ENCODE results near the gene UEVLD.
A peak's percentile ranks its signal among the peaks of the same experiment; 100 is the strongest.
"Not testable (repeated sequence)": the region's sequence is repeated elsewhere in the genome, so short reads cannot be mapped to it uniquely, and the experiment has no call there.

UEVLD gene

DNA sequence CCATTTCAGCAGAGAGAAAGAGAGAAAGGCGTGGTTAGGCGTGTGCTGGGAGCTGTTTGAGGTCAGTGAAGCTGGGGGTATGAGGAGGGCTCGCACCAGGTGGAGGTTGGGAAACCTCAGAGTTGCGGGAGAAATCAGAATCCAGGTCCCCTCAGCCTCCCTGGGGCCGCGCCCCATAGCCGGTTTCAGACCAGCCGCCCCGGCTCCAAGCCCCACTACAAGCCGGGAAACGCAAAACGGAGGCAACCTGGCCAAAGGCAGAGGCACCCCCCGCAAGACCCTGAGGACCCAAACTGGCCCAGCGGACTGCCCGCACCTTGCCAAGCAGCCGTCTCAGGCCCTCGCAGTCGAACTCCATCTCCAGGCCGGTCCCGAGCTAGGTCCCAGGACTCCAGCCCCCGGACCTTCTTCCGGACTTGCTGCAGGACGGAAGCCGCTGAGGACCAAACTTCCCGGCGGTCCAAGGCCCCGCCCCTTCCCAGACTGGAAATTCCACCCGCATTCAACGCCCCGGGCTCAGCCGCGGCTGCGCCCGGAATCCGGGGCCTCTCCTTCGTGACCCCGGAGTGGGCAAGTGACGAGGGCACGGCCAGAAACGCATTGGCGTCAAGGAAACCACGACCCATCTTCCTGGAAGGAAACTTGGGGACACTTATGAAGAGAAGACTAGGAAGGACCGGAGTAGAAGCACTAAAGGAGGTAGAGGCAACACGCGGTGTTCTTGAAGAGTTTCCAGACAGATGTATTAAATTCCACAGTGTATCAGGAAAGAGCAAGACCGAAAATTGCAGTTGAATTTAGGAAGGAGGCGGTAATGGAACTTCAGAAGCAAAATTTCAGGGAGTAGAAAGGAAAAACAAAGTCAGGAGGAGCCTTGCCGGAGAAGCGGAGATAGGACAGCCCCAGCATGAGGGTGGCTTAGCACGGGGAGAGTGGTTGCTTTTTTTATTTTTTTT, at the start of gene UEVLD:
Gene UEVLD, minus strand, starts transcription at position 438 of the 956 bp plus-strand sequence. Its CDS starts 80 bp downstream, at position 358.
- DNase-seq: peak; percentile 75

DNA sequence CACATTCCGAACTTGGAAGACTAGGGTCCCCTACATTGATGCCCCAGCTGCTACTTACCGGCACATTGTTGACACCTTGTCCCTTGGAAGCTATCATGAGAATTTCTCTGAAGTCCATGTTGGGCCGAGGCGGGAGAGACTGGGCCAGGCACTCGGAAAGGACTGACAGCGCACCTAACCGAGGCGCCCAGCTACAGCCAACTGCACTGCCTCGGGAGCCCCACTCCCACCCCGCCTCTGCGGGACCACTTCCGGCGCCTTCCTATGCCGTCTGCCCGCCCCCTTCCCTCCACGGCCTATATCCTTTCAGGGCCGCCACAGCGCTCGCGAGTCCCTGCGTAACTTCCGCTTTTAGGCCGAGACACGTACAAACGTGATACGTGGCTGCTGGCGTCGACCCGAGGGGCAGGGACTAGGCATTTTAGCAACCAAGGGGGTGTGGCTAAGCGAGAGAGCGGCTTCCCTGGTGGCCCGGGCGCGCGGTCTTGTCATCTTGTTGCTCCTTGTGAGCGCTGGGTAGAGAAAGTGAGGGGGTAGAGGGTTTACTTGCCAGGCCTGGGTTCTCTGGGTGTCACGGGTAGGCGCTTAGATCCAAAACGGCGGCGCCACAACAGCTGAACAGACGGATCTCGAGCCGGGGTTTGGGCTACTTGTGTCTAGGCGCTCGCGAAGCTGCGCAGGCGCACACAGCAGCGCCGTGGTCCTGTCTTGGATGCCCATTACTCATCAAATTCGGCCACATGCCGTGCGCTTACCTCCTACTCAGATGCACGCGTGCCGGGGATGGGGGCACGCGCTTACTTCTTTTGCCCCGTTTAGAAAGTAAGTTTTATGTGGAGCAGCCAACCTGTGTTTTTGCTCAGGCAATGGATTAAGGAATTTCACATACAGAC, 45.9 kb upstream of the UEVLD start, which contains the start of gene SPTY2D1:
Gene SPTY2D1, minus strand, starts transcription at position 203 of the 893 bp plus-strand sequence. Its CDS starts 85 bp downstream, at position 118.
- DNase-seq: peak; percentile 98

DNA sequence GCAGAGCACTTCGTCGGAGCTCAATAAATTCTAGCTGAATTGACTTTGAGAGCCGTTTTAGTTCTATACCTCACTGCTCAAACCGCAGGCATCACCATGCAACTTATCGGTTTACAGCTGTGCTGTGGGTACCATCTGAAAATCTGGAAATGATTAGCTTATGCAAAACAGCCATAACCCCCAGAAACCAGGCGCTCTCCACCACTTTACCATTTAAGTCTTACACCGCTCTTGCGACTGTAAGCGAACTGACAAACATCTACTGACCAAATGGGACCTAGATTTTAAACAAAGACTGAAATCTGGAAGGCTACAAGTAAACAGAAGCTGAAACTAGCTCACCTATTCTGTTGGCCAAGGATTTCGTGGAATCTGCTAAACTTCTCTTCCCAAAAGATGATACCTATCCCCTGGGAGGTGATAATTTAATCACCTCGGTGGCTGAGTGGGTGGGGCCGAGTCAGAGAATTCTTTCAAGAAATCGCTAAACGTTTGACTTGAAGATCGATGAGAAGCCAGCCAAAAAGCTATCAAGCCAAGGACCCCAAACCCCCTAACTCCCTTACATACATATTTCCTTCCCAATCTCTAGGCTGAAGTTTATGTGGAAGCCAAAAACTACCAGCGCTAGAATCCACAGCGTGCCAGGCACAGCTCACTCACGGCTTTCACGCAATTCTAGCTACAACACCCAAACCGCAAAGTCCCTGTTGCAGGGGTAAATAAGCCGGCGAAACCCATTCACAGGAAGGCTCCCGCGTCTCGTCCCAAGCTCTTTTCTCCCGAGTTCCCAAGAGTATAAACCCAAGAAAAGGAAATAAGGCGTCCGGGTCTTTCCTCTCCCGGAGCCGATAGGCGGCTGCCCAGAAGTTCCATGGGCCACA, 45.0 kb upstream of the UEVLD start:
- DNase-seq: no peak

DNA sequence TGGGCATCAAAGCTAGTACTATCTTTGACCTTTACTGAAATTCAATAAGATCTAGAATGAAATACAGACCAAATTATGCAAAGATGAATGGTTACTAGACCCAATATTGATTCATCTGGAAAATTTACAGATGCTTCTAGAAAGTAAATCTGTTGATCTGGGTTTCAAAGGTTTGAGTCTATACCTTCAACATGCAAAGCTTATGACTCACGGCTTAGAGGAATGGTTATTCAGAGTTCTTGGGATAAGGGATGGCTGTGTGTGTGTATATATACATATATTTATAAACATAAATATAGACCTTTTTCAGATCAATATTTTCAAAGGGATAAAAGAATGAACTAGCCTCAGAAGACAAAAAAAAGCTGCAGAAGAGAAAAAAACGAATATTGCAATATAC, 44.3 kb upstream of the UEVLD start:
- DNase-seq: no peak

DNA sequence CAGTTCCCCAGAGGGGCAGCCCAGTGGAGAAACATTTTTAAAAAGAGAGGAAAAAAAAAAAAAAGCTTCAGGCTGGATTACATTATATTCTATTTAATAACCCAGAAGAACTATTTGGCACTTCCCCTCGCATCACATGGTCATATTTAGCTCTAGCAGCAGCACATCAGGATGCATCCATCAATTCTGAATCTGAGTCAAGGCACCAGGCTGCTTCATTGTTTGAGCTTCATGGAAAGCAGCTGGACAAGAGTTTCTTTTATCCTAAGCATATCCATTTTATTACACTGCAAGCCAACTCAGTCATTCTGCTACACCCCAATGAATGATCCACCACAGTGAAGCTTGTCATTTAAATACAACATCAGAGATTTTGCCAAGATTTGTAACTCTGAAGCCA, 35.6 kb upstream of the UEVLD start:
- DNase-seq: no peak

DNA sequence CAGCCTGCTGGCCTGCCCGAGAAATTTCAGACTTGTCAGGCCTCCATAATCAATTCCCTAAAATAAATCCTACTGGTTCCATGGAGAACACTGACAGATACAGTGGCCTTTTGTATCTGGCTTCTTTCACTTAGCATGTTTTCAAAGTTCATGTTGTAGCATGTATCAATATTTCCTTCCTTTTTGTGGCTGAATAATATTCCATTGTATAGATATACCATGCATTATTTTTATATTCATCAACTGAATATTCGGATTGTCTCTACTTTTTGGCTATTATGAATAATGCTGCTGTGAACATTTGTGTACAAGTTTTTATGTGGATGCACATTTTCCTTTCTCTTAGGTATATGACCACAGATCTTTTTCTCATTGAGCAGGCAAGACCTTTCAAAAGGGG, 35.2 kb upstream of the UEVLD start:
- DNase-seq: no peak

DNA sequence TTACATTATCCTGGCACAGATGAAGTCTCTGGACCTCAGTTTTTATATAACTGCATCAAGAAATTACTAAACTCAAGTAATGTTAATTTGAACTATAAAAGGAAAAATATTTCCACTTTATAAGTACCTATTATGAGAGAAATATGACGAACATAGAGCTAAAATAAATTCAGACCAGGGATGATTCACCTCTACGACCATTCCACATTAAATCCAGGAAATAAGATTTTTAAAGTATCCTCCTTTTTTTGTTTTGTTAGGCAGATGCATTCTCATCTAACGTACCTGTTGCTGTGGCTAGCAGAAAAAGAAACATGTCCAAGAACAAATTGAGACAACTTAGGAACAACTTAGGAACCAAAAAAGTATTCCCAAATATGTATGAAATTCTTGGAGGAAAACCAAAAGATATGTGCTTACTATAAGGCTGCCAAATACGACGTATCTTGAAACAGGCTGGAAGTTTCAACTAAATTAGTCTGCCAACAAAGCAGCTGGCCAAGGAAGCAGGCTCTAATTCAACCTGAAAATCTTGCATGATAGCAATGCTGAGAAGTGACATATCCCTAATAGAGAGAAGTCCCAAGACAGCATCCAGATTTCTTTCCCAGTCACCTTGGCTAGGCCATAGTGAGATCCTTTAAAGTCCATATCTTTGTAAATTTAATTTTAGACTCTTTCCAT, 29.9 kb upstream of the UEVLD start:
- DNase-seq: no peak

DNA sequence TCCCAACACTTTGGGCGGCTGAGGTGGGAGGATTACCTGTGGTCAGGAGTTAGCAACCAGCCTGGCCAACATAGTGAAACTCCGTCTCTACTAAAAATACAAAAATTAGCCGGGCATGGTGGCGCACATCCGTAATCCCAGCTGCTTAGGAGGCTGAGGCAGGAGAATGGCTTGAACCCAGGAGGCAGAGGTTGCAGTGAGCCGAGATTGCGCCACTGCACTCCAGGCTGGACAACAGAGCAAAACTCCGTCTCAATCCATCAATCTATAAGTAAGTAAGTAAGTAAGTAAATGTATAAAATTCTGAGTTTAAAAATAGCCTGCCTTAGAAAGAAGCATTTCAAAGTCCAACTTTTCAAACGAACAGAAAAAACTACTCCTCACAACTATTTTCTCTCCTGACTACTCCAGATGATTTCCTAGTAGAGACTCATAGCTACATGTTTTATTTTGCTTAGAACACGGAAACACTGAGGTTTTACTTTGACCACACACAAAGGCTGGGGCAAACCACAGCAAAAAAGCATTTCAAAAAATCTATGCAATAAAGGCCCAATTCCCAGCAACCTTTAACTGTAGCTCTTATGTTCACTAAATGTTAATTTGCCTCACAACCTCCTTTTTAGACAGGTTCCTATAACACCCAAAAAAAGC, 29.3 kb upstream of the UEVLD start:
- DNase-seq: no peak

DNA sequence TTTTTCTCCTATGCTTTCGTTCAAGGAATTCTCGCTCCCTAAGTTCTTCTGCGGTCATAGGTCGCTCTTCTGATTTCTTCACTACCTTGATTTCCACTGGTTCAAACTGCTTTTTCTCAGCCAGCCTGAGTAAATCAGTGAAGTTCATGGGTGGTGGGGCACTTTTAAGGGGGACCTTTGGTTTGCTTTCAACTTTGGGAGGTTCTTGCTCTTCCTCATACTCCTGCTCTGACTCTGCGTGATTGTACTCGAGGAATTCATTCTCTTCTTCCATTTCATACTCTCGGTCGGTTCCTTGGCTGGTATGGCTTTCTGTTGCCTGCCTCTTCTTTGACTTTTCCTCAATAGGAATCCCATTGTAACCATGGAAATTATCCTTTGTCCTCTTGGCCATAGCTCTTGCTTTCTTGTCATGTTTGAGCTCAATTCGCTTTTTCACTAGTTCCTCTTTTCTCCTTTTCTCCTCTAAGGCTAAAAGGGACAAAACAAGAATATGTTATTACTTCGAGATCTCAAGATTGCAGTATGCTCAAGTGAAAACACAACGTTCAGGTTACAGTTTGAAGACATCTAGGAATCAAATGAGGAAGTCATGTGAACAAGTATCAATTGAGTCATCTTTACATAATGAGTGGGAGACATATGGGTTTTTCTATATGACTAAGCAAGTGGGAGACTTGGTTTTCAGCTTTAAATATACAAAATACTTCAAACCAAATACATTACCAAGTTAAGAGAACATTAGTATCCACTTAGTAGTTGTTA, 27.3 kb upstream of the UEVLD start:
- no peak for DNase-seq

DNA sequence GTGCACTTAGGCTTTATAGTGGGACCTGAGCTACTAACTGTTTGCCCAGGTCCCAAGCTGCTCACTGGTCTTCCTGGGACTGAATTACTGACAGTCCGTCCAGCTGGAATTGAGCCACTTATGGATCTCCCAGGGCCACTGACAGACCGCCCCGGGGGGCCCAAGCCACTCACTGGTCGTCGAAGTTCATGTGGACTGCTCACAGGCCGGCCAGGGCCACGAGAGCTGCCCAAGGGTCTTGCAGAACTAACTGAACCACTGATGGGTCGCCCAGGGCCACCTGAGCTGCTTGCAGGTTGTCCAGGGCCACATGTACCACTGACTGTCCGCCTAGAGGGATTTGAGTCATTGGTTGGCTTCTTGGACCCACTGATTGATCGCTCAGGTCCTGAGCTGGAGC, 26.1 kb upstream of the UEVLD start:
- no peak for DNase-seq

DNA sequence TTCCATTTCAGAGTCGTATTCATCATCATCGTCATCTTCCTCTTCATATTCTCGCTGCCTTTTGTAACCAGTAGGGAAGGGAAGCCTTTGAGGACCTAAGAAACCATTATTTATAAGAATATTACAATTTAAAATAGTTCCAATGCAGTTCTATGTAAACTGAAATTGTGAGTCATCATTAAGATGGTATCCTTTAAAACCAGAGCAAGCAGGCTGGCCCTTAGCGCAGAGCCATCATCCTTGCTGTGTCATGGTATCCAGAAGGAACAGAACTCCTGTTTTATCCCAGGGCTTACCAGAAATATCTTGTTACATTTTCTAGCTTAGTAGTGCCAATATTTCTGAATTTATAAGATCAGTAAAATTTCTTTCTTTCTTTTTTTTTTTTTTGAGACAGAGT, 23.9 kb upstream of the UEVLD start:
- DNase-seq: no peak

DNA sequence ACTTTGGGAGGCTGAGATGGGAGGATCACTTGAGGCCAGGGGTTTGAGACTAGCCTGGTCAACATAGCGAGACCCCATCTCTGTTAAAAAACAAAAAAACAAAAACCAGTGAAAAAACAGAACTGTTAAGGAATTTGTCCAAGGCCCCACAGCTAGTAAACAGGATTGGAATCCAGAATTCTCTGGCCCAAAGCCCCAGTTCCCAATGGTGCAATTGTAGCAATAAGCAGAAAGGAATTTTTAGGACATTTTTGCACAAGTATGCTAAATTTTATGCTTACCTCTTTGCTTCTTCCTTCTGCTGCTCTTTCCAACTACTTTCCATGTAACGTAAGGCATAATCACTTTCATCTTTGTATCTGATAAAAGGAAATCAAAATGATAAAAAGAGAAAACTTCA, 22.7 kb upstream of the UEVLD start:
- no peak for DNase-seq

DNA sequence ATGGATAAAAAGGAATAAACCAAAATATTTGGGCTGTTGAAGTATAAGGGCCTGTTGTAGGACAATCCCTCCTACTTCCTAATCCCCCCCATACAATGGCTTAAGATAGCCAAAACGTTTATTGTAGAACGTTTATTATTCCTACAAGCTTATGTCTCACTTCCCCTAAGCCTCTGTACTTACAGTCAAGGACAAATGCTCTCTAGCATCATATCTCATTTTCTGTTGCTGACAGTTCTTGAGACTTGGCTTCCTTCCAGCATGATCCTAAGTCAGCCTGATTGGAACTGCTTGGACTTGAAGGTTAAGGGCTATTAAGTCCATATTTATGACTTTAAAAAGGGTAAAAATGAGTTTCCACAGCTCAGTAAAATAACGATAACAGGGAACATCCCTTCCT, 19.8 kb upstream of the UEVLD start:
- DNase-seq: peak; percentile 69

DNA sequence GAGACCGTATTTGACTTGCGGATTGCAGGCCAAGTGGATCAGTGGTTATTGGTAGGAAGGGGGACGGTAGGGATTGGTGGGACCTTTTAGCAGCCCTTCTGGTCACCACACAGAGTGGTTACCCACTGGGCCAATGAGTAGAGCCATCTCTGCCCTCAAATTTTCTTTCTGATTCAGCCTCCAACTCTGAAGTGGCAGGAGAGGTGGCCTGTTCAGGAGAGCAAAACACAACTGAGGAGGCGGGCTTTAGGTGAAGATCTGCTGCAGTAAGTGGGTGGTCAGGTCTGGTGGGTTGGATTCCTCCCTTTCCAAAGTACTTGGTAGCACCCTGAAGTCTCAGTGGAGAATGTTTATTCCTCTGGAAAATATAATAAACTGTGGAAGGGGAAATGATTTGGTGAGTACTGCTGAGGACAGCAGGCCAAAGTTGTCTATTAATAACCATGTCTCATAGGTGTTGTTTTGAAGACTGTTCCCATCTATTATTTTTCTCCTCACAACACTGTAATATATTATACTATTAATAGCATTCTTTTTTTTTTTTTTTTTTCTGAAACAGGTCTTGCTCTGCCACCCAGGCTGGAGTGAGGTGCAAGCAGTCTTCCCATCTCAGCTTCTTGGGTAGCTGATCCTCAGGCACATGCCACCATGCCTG, 12.5 kb upstream of the UEVLD start:
- no peak for DNase-seq

DNA sequence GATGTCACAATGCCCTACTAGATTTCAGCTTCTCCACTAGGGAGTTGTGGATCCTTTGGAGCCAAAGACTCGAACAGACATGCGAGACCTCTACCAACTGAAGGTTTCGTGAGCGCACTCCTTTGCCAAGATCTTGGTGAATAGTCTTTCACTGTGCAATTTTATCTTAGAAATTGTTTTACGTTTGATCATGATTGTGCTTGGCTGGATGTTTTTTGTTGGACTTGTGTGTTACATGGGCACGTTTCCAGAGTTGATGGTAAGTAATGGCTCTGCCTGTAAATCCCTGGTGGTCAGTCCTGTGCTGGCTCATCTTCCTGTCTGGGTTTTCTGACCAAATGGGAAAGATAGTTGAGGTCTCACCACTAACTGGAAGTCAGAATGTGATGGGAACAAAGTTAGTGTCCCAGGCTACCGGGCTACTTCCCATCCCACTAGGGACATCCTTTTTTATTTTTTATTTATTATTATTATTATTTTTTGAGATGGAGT, 11.3 kb upstream of the UEVLD start, which contains the start of gene MISFA:
Gene MISFA, plus strand, starts transcription at position 51 of the 492 bp plus-strand sequence. Its CDS starts 140 bp downstream, at position 191.
- no peak for DNase-seq

DNA sequence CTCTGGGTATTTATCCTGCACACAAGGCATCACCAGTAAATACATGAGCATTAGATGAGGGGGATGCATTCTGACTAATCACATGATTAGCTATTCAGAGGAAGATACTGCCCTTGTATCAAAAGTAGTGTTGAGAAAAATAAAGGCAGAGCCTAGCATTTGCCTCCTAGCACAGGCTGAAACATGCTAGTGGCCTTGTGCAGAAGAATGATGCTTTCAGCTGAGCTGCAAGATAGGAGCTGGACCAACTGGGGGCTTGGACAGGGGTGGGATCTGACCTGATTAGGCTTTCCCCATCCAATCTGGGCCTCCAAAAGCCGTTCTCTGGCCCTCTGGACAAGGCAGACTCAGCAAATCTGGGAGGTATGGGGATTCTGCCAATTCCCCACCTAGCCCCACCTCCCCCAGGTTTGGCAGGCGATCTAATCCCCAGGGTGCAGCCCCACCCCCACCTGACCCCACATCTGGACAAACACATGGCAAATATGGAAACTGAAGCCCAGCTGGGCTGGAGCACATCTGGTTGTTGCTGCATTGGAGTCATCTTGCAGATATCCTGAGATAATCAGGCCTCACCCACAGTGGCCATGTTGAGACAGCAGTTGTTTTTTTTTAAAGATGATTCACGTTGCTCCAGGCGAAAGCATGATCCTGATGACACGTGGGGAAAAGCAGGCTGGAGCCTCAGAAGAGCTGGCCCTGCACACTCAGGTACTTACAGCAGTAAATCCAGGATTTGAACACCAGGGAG, 6.6 kb upstream of the UEVLD start:
- no peak for DNase-seq

DNA sequence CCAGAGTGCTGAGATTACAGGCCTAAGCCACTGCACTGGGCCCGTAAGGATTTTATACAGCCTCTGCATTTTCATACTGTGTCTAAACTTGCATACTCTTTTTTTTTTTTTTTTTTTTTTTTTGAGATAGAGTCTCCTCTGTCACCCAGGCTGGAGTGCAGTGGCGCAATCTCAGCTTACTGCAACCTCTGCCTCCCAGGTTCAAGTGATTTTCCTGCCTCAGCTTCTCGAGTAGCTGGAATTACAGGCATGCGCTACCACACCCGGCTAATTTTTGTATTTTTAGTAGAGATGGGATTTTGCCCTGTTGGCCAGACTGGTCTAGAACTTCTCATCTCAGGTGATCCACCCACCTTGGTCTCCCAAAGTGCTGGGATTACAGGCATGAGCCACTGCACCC, 5.6 kb upstream of the UEVLD start:
- DNase-seq: not testable (repeated sequence)

DNA sequence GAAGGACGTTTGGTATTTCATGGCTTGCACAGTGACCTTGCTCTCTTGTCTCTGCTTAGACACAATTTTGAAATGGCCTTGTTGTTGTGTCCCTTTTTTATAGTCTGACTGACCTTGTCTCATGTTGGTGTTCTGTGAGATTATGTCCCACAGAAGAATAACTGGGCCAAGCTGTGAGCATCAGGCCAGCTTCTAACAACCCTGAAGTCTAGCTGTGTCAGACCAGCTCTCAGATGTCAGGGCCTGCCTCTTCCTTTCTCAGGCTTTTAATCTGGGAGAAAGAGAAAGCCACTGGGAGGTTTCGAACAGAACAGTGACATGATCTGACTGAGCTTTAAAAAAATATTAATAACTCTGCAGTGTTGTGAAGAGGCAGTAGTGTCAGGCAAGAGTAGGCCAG, 2.0 kb upstream of the UEVLD start:
- DNase-seq: no peak

DNA sequence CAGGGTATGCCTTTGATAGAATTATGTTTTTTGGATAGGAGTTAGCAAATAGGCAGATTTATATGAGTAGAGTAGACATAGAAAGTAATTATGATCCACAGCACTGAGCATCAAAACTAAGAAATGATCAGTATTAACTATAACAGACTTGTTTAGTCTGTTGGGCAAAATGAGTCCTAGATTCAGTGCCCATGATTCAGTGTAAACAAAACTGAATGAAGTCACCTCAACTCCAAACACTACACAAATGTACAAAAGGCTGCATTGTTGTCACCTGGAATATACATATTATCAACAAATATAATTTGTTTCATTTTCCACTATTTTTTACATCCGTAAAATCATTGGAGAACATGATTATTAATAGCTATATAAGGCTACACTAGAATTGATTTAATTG, 6.7 kb downstream of the UEVLD start:
- DNase-seq: no peak
